Glutamatergic neuron (in vitro differentiated cells): ENCODE results near the gene ARHGAP22. TPM values are rescaled to one million over a fixed set of nuclear protein-coding genes. Genes with fewer than 3 reads are reported as not detected.

Experiments
- DNase-seq: peaks from one replicate; pipeline ENCODE4 v3.0.0; 2022
- H3K27ac Mint-ChIP-seq: one replicate; pipeline ENCODE4 v1.8.0; 2020; ENCODE audit warnings: mild to moderate bottlenecking, mixed read lengths, inconsistent platforms; ENCODE audit not compliant: unreplicated experiment
- H3K27me3 Mint-ChIP-seq: one replicate; pipeline ENCODE4 v1.8.0; 2020; ENCODE audit warnings: mild to moderate bottlenecking, moderate library complexity, mixed read lengths, inconsistent platforms; ENCODE audit not compliant: unreplicated experiment
- H3K36me3 Mint-ChIP-seq: one replicate; pipeline ENCODE4 v1.8.0; 2020; ENCODE audit warnings: mild to moderate bottlenecking, mixed read lengths, inconsistent platforms; ENCODE audit not compliant: unreplicated experiment
- H3K4me1 Mint-ChIP-seq: one replicate; pipeline ENCODE4 v1.8.0; 2020; ENCODE audit warnings: mild to moderate bottlenecking, low read depth, mixed read lengths, inconsistent platforms; ENCODE audit not compliant: unreplicated experiment
- H3K4me3 Mint-ChIP-seq: one replicate; pipeline ENCODE4 v1.8.0; 2020; ENCODE audit warnings: mild to moderate bottlenecking, mixed read lengths, inconsistent platforms; ENCODE audit not compliant: unreplicated experiment
- H3K9me3 Mint-ChIP-seq: one replicate; pipeline ENCODE4 v1.8.0; 2020; ENCODE audit warnings: mild to moderate bottlenecking, moderate library complexity, mixed read lengths, inconsistent platforms; ENCODE audit not compliant: unreplicated experiment
- CTCF ChIP-seq: fragments of 200-600 bp; sonication (generic); IDR thresholded peaks from one replicate; pipeline ENCODE4 v1.5.0; 2021; ENCODE audit not compliant: partially characterized antibody, unreplicated experiment
- total RNA-seq: library from RNA; stranded (reverse); fragmentation: NEBNext Ultra II Directional; extraction: Animal tissue kit (Norgen Biotek cat#: 25700); gene quantifications from one replicate; pipeline ENCODE4 v1.2.1, GENCODE V29; 2021; ENCODE audit not compliant: unreplicated experiment

Gene ARHGAP22
- total RNA-seq, 1 donor from 2014 or later, result 10.0 TPM

- Mint-ChIP-seq H3K4me1 (peaks cover 10% of the 10 kb centered on the region), H3K36me3 (no peaks in the 10 kb centered on the region), H3K9me3 (peaks cover 3% of the 10 kb centered on the region), H3K27ac (no peak overlapping the region), H3K4me3 (no peak overlapping the region), H3K27me3 (peaks cover 10% of the 10 kb centered on the region)
- no peak for DNase-seq
- TF ChIP-seq CTCF, result no peak
Observed at GRCh38 chr10:48452879-48453412, 151.9 kb downstream of the ARHGAP22 start.

- H3K27ac Mint-ChIP-seq, result no peak overlapping the region
- peaks cover 14% of the 10 kb centered on the region for H3K4me1 Mint-ChIP-seq
- no peak overlapping the region for H3K4me3 Mint-ChIP-seq
- DNase-seq, result no peak
- TF ChIP-seq CTCF, result no peak
- H3K27me3 Mint-ChIP-seq, result peaks cover 17% of the 10 kb centered on the region
- peaks cover 3% of the 10 kb centered on the region for H3K9me3 Mint-ChIP-seq
- H3K36me3 Mint-ChIP-seq, result no peaks in the 10 kb centered on the region
Observed at GRCh38 chr10:48451969-48452878, 152.6 kb downstream of the ARHGAP22 start.

DNA sequence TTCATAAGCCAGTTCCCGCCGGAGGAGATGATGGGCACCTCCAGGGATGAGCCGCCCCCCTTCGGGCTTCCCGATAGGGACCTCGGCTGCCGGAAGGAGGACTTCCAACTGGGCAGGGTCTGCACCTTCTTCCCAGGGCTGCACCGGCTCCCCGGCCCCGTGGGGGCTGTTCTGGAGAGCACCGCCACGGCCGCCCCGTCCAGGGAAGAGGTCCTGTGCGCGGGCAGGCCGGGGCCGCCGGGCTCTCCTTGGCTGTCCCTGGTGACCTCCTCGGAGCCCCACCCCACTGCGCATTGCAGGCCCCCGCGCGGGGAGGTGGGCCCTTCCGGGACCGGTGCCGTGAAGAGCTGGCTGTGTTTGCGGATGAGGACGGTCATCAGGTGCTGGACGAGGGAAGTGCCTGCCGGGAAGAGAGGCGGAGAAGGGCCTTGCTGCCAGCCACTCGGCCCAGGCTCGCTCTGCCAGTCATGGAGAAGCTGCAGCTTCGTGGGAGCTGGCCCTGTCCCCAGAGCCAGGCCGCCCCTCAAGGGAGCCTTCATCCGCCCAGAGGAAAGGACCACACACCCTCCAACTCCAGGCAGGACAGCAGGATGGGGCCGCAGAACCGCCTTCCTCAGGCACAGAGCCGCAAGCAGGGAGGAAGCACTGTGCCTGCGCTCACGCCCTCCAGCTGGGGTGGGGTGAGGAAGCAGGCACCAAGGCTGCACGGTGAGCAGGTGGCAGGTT, 154.0 kb downstream of the ARHGAP22 start:
- DNase-seq, result no peak

DNA sequence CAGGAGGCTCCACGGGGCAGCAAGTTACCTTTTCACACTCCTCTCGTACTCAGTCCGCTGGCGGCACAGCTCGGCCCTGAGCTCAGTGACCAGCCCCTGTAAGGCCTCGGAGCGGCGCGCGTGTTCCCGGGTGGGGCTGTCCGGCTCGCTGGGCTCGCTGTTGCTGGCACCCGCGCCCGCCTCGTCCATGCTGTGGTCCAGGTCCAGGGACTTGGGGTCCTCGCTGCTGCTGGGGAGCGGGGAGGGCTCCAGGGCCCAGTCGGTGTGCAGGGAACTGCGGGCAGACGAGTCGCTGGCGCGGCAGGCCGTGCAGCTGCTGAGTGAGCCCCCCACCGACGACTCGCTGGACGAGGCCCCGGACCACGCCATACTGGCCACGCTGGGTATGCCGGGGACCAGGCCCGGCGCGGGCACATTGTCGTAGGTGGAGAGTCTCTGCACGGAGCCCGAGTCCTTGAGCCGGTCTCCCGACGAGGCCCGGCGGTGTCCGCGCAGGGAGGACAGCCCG, 154.6 kb downstream of the ARHGAP22 start:
- Mint-ChIP-seq H3K27me3 (peaks cover 27% of the 10 kb centered on the region), H3K4me3 (no peak overlapping the region), H3K9me3 (peaks cover 3% of the 10 kb centered on the region), H3K4me1 (peaks cover 24% of the 10 kb centered on the region), H3K27ac (no peak overlapping the region), H3K36me3 (no peaks in the 10 kb centered on the region)
- no peak for TF ChIP-seq CTCF
- DNase-seq, result no peak

More for the DNA sequence above, 154.0 kb downstream of the ARHGAP22 start:
- Mint-ChIP-seq H3K4me1 (peaks cover 21% of the 10 kb centered on the region), H3K27ac (no peak overlapping the region), H3K36me3 (no peaks in the 10 kb centered on the region), H3K9me3 (peaks cover 3% of the 10 kb centered on the region), H3K27me3 (peaks cover 27% of the 10 kb centered on the region), H3K4me3 (no peak overlapping the region)
- no peak for TF ChIP-seq CTCF
